NOMO-1 treated with dmso at 0.1 percent for 144 hours (cell line): Measurements from ENCODE around the gene TYK2.
A peak's percentile ranks its signal among the peaks of the same experiment; 100 is the strongest.

Experiments
- DNase-seq: peaks from one replicate; lab custom pipeline; 2025; ENCODE audit not compliant: unreplicated experiment; lab: John Stamatoyannopoulos, UW

TYK2 gene

GRCh38 chr19:10335352-10335985, 44.9 kb downstream of the TYK2 start:
- no peak for DNase-seq

DNA sequence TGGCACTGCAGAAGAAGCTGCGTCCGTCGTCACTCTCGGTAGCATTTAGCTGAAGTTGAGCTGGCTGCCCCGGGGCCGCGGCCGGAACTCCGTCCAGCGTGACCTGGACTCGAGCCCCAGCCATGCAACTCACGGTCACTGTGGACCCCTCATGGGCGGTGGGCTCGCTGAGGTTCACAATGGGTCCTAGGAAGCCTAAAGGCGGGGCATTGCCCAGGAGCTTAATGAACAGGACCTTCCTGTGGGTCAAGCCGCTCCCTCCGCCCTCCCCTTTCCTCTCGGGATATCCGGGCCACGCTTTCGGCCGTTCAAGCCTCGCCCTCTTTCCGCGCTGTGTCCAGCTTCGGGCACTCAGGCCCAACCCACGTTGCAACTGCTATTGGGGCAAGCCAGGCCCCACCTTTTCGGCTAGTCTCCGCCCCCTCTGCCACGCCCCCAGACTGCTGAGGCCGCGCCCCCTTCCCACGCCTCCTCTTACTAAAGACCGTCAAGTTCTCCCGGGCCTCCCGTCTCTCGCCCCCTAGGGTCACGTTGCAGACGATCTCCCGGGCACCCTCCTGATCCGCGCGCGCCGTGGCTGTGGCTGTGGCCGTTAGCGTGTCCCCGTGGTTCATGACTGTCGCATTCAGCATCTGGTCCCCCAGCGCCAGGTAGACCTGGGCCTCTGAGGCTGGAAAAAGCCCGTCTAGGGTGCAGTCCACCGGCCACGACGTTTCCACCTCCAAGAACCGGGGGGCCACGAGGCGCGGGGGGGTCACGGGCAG, 45.6 kb downstream of the TYK2 start:
- DNase-seq: peak; percentile 77

GRCh38 chr19:10333758-10334587, 46.4 kb downstream of the TYK2 start:
- no peak for DNase-seq

DNA sequence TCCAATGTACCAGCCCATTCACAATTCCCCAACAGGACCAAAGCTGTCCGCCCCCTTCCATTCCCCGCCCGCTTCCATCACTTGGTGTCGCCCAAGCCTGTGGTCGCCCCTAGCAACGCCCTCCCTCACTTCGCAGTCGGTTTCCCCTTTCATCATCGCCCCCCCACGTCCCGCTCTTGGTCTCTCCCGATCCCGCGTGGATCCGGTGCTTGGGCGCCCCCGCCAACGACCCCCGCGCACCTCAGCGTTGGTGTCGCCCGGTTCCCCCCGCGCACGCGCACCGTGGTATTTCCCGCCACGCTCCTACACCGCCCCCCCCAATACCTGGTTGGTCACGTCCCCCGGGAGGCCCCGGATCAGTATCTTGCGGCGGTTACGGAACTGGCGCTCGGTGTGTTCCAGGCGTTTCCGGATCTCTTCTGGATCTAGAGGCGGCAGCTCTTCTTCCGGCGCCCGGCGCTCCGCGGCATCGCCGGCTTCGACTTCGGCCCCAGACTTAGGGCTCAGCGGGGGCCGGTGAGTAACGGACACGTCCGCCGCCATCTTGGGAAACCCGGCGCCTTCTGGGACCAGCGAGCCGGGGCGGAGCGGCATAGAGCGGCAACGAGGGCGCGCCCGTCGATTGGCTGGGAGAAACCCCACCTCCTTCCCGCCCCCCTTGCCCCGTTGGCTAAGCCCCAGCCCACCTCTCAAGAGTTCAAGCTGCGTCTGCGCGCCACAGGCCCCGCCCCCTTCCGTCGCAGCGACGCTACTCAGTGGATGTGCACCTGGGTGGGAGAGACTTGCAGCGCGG, 47.2 kb downstream of the TYK2 start, which contains the start of gene RAVER1:
TSS of gene RAVER1 (minus strand) at position 565 of the 793 bp plus-strand sequence. CDS start at position 543, 22 bp downstream.
- DNase-seq: peak; percentile 89

DNA sequence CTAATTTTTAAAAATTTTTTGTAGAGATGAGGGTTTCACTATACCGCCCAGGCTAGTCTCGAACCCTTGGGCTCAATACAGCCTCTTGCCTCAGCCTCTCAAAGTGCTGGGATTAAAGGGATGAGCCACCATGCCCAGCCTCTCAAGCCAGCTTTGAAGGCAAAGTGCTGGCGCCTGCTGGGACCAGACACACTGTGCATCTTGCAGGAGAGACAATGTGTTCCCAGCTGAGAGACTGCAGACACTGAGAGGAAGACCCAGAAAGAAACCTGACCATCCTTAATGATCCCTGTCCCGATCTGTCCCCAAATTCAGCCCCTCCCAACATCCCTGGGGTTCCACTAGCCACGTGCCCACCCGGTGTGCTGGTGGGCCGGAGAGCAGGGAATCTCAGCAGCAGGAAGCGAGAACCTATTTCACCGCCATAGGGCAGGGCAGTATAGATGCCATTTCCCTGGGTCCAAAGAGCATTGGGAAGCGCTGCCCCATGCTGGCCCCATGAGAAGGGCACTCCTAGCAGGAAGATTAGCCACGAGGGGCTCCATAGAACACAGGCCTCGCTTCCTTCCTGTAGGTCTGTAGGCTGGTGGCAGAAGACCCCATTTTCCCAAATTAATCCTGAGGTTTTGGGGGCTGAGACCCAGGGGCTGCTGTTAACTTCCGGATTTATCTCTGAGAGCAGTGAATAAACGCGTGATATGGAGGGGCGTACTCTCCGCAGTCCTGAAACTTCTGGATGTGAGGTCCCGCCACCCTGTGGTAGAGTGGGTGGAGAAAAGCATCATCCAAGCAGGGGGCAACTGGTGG, 48.0 kb downstream of the TYK2 start:
- no peak for DNase-seq

GRCh38 chr19:10329555-10329954, 50.8 kb downstream of the TYK2 start:
- DNase-seq: no peak

GRCh38 chr19:10328558-10329429, 51.6 kb downstream of the TYK2 start:
- DNase-seq: no peak

GRCh38 chr19:10327793-10328192, 52.6 kb downstream of the TYK2 start:
- no peak for DNase-seq

GRCh38 chr19:10325732-10326131, 54.6 kb downstream of the TYK2 start:
- DNase-seq: no peak

DNA sequence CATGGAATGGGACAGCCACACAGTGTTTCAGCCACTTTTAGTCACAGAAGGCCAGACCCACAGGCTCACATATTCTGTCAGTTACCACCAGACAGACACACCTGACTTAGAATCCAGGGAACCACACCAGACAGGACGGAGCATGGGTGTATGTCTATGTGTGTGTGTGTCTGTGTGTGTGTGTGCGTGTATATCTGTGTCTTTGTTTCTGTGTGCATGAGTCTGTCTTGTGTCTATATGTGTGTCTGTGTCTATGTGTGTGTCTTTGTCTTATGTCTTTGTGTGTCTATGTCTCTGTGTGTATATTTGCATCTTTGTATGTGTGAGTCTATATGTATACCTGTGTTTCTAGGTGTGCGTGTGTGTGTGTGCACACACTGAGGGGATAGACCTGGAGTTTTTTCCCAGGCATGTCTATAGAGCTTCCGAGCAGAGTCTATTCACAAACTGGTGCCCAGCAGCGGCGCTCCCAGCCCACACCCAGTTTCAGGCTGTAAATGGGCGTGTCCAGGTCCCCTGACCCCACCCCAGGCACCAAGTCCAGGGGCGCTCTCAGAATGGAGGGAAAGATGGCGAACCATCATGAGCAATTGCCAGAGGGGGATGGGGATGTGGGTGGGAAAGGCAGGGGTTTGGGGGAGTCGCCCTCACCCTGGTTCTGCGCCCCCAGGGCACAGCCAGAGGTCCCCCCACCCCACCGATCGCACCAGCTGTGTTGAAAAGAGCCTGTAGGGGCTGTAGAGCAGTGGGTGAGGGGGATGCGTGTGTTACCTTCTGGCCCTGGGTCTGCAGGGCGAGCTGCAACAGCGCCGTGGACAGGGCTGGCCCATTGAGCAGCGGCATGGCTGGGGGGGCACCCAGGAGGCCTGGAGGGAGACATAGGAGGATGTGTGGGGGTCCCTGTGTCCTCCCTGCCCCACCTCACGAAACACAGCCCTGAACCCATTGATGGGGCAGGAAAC, 58.2 kb downstream of the TYK2 start:
- no peak for DNase-seq

DNA sequence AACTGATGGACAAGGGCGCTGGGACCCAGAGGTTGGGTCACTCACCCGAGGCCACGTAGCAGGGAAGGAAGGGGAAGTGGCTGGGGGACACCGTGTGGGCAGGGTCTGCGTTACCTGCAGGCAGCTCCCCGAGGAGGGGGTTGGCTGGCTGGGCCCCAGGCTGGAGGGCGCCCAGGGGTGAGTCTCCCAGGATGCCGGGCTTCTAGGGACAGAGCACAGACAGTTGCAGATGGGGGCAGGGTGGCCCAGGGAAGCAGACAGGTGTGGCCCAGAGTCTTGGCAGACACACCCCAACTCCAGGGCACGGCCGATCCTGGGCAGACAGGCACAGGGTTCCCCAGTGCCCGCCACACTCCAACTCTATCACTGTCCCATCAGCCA, 59.0 kb downstream of the TYK2 start:
- no peak for DNase-seq

- DNase-seq: no peak
Observed at GRCh38 chr19:10320602-10321416, 59.6 kb downstream of the TYK2 start.

DNA sequence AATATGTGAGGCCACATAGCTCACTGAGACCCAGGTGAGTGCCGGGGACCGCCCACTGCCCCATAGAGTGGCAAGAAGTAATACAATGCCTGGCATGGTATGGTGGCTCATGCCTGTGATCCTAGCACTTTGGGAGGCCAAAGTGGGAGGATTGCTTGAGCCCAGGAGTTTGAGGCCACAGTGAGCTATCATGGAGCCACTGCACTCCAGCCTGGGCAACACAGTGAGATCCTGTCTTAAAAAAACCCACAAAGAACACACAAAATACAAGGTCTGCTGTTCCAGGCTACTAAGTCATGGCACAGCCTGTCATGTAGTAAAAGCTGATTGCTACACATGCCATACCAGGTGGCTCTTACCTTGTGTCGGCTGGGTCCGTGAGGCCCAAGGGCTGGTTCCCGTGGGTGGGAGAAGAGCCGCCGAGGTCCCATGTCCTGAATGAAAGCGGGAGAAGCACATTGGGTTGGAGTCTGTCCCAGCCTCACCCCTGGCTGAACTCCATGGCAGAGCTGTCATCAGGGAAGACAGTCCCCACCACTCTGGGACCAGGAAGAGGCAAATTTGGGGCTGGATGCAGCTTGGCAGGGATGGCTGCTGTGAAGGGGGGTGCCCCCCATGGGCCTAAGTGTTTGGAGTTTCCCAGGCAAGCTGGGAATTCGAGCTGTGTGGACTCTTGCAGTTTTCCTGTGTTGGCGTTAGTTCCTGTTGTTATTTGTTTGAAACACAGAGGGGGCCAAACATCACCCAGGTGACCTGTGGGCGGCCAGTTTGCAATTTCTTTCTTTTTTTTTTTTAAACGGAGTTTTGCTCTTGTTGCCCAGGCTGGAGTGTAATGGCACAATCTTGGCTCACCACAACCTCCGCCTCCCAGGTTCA, 61.3 kb downstream of the TYK2 start:
- no peak for DNase-seq

DNA sequence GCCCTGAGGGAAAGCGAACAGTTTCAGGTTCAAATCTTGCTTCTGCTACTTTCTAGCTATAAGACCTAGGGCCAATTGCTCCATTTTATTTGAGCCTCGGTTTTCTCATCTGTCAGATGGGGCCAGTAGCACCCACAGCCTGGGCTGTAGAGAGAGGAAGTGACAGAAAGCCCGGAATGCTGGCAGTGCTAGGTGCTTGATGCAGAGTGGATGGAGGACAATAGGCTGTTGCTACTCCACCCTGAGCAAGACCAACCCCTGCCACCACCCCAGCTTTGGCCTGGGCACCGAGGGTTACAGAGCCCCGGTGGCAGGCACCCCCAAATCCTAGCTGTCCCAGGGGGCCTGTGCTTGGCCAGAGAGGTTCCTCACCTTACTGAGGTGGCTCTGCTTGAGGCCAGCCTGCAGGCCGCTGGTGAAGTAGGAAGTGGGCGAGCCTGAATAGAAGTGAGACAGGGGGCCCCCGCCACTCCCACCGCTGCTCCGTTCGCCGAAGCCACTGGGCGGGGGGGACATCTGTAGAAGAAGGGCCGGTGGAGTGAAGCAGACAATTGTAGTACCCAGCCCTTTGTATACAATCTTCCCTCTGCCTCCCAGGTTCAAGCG, 62.4 kb downstream of the TYK2 start:
- no peak for DNase-seq

GRCh38 chr19:10317045-10317856, 63.1 kb downstream of the TYK2 start:
- DNase-seq: no peak
